HG03342 (cell line): Measurements from ENCODE around the gene NUAK1.

ENCODE experiments used
- ATAC-seq: cut with Tn5 transposase; IDR thresholded peaks from one replicate; pipeline ENCODE4 v1.9.1; 2021; ENCODE audit warnings: mild to moderate bottlenecking, moderate library complexity; ENCODE audit not compliant: unreplicated experiment

The NUAK1 gene

GRCh38 chr12:106086696-106087095, 52.1 kb downstream of the NUAK1 start:
- ATAC-seq: no peak

GRCh38 chr12:106085213-106085612, 53.5 kb downstream of the NUAK1 start:
- no peak for ATAC-seq

- ATAC-seq: no peak
Measured at GRCh38 chr12:106084759-106085158, 54.0 kb downstream of the NUAK1 start.

- ATAC-seq: no peak
Measured at GRCh38 chr12:106084014-106084671, 54.6 kb downstream of the NUAK1 start.

GRCh38 chr12:106082216-106083175, 56.3 kb downstream of the NUAK1 start:
- ATAC-seq: no peak

- ATAC-seq: no peak
Measured at GRCh38 chr12:106081606-106082005, 57.1 kb downstream of the NUAK1 start.

GRCh38 chr12:106080791-106081170, 58.0 kb downstream of the NUAK1 start:
- ATAC-seq: no peak

- no peak for ATAC-seq
Measured at GRCh38 chr12:106080041-106080790, 58.5 kb downstream of the NUAK1 start.

GRCh38 chr12:106079148-106079738, 59.5 kb downstream of the NUAK1 start:
- no peak for ATAC-seq

- ATAC-seq: no peak
Measured at GRCh38 chr12:106078358-106079010, 60.3 kb downstream of the NUAK1 start.

GRCh38 chr12:106074706-106075392, 63.9 kb downstream of the NUAK1 start:
- no peak for ATAC-seq

- no peak for ATAC-seq
Measured at GRCh38 chr12:106074361-106074705, 64.4 kb downstream of the NUAK1 start.

- no peak for ATAC-seq
Measured at GRCh38 chr12:106073179-106073578, 65.6 kb downstream of the NUAK1 start.

GRCh38 chr12:106072751-106073150, 66.0 kb downstream of the NUAK1 start:
- ATAC-seq: no peak

GRCh38 chr12:106071686-106072085, 67.1 kb downstream of the NUAK1 start:
- ATAC-seq: no peak

- no peak for ATAC-seq
Measured at GRCh38 chr12:106070611-106071010, 68.1 kb downstream of the NUAK1 start.

GRCh38 chr12:106070147-106070546, 68.6 kb downstream of the NUAK1 start:
- ATAC-seq: no peak

GRCh38 chr12:106068296-106068695, 70.5 kb downstream of the NUAK1 start:
- ATAC-seq: no peak

- ATAC-seq: no peak
Measured at GRCh38 chr12:106067606-106068205, 71.0 kb downstream of the NUAK1 start.
